ENCODE measurements around the gene KCNJ15. TPM values are rescaled to one million over a fixed set of nuclear protein-coding genes. Genes with fewer than 3 reads are reported as not detected.

KCNJ15 gene
- total RNA-seq, 1 donor from 2014 or later: not detected

GRCh38 chr21:38257667-38258066 lies 876 bp downstream of the KCNJ15 start:
- TF ChIP-seq, protein P1, sequence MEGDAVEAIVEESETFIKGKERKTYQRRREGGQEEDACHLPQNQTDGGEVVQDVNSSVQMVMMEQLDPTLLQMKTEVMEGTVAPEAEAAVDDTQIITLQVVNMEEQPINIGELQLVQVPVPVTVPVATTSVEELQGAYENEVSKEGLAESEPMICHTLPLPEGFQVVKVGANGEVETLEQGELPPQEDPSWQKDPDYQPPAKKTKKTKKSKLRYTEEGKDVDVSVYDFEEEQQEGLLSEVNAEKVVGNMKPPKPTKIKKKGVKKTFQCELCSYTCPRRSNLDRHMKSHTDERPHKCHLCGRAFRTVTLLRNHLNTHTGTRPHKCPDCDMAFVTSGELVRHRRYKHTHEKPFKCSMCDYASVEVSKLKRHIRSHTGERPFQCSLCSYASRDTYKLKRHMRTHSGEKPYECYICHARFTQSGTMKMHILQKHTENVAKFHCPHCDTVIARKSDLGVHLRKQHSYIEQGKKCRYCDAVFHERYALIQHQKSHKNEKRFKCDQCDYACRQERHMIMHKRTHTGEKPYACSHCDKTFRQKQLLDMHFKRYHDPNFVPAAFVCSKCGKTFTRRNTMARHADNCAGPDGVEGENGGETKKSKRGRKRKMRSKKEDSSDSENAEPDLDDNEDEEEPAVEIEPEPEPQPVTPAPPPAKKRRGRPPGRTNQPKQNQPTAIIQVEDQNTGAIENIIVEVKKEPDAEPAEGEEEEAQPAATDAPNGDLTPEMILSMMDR (IDR thresholded peaks at IDR 0.05; ENCODE audit: partially characterized antibody, unreplicated experiment): no peak
- Mint-ChIP-seq H3K27me3 (ENCODE audit: unreplicated experiment) (peaks cover 2% of the 10 kb centered on the region), H3K27ac (ENCODE audit: unreplicated experiment) (no peak overlapping the region), H3K36me3 (ENCODE audit: unreplicated experiment) (no peaks in the 10 kb centered on the region), H3K4me1 (ENCODE audit: low read depth, unreplicated experiment) (no peaks in the 10 kb centered on the region), H3K4me3 (ENCODE audit: unreplicated experiment) (no peak overlapping the region), H3K9me3 (ENCODE audit: unreplicated experiment) (no peaks in the 10 kb centered on the region)
- no peak for DNase-seq

DNA sequence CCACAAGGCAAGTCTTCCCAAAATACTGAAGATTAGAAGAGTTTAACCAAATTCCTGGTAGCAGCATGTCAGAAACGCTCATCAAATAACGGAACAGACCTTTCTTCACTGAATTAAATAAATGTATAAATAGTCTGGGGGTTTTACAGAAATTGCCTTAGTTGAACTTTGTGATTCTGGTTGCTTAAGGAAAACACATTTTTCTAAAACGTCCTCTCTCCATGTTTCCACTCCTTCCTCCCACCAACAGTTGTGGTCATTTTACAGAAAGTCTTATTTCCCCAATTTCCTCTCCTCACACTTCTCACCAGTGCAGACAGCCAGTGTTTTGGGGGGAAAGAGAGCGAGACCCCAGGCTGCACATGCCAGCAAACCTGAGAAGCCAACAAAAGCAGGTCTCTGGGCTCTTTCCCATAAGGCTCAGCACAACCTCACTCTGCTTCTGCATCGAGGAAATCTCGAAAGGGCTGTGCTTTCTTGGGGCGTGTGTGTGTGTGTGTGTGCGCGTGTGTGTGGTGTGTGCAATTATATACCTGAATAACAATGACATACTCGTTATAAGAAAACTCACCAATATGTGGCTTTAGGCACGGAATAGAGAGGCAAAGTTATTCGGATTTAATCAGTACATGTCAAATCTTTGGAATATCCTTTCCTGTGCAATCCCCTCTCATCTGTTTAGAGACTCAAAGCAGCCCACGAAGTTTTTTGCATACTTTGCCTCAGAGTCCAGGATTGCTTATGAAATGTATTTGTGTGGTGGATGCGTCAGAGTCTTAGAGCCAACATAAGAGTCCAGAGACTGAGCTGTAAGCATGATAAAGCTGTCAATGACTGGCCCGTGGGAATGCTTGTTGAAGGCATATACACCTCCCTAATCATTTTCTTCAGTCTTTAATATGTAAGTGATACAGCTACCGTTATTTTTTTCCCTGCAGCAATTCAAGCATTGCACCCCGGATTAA lies 2.0 kb downstream of the KCNJ15 start:
- H3K27ac Mint-ChIP-seq (ENCODE audit: unreplicated experiment): no peak overlapping the region
- no peak for DNase-seq
- H3K4me1 Mint-ChIP-seq (ENCODE audit: low read depth, unreplicated experiment): no peaks in the 10 kb centered on the region
- H3K9me3 Mint-ChIP-seq (ENCODE audit: unreplicated experiment): no peaks in the 10 kb centered on the region
- TF ChIP-seq, protein P1 (IDR thresholded peaks at IDR 0.05; ENCODE audit: partially characterized antibody, unreplicated experiment): no peak
- H3K27me3 Mint-ChIP-seq (ENCODE audit: unreplicated experiment): peaks cover 2% of the 10 kb centered on the region
- H3K4me3 Mint-ChIP-seq (ENCODE audit: unreplicated experiment): no peak overlapping the region
- H3K36me3 Mint-ChIP-seq (ENCODE audit: unreplicated experiment): no peaks in the 10 kb centered on the region

- Mint-ChIP-seq H3K27ac (ENCODE audit: unreplicated experiment) (no peak overlapping the region), H3K36me3 (ENCODE audit: unreplicated experiment) (no peaks in the 10 kb centered on the region), H3K4me3 (ENCODE audit: unreplicated experiment) (no peak overlapping the region), H3K27me3 (ENCODE audit: unreplicated experiment) (peaks cover 2% of the 10 kb centered on the region), H3K4me1 (ENCODE audit: low read depth, unreplicated experiment) (no peaks in the 10 kb centered on the region), H3K9me3 (ENCODE audit: unreplicated experiment) (peaks cover 1% of the 10 kb centered on the region)
- no peak for DNase-seq
- TF ChIP-seq, protein P1 (IDR thresholded peaks at IDR 0.05; ENCODE audit: partially characterized antibody, unreplicated experiment): no peak
These were observed 2.9 kb downstream of the KCNJ15 start for GRCh38 chr21:38259665-38260064.

- H3K27me3 Mint-ChIP-seq (ENCODE audit: unreplicated experiment): peaks cover 2% of the 10 kb centered on the region
- TF ChIP-seq, protein P1 (IDR thresholded peaks at IDR 0.05; ENCODE audit: partially characterized antibody, unreplicated experiment): no peak
- H3K9me3 Mint-ChIP-seq (ENCODE audit: unreplicated experiment): peaks cover 3% of the 10 kb centered on the region
- no peak overlapping the region for H3K27ac Mint-ChIP-seq (ENCODE audit: unreplicated experiment)
- DNase-seq: no peak
- H3K4me3 Mint-ChIP-seq (ENCODE audit: unreplicated experiment): no peak overlapping the region
- H3K36me3 Mint-ChIP-seq (ENCODE audit: unreplicated experiment): no peaks in the 10 kb centered on the region
- no peaks in the 10 kb centered on the region for H3K4me1 Mint-ChIP-seq (ENCODE audit: low read depth, unreplicated experiment)
These were observed 3.6 kb downstream of the KCNJ15 start for GRCh38 chr21:38260426-38260825.

- Mint-ChIP-seq H3K4me1 (ENCODE audit: low read depth, unreplicated experiment) (no peaks in the 10 kb centered on the region), H3K4me3 (ENCODE audit: unreplicated experiment) (no peak overlapping the region), H3K27me3 (ENCODE audit: unreplicated experiment) (peaks cover 2% of the 10 kb centered on the region), H3K27ac (ENCODE audit: unreplicated experiment) (no peak overlapping the region), H3K9me3 (ENCODE audit: unreplicated experiment) (peaks cover 3% of the 10 kb centered on the region), H3K36me3 (ENCODE audit: unreplicated experiment) (no peaks in the 10 kb centered on the region)
- TF ChIP-seq, protein P1 (IDR thresholded peaks at IDR 0.05; ENCODE audit: partially characterized antibody, unreplicated experiment): no peak
- no peak for DNase-seq
These were observed 5.1 kb downstream of the KCNJ15 start for GRCh38 chr21:38261851-38262250.
